UCSD-AML1 (cell line): ENCODE data around the gene STOML2.

Source experiments
- DNase-seq: peaks from one replicate; lab custom pipeline; 2025; ENCODE audit not compliant: unreplicated experiment; lab: John Stamatoyannopoulos, UW

STOML2 gene

GRCh38 chr9:35108461-35108860 lies 5.5 kb upstream of the STOML2 start:
- no peak for DNase-seq

DNA sequence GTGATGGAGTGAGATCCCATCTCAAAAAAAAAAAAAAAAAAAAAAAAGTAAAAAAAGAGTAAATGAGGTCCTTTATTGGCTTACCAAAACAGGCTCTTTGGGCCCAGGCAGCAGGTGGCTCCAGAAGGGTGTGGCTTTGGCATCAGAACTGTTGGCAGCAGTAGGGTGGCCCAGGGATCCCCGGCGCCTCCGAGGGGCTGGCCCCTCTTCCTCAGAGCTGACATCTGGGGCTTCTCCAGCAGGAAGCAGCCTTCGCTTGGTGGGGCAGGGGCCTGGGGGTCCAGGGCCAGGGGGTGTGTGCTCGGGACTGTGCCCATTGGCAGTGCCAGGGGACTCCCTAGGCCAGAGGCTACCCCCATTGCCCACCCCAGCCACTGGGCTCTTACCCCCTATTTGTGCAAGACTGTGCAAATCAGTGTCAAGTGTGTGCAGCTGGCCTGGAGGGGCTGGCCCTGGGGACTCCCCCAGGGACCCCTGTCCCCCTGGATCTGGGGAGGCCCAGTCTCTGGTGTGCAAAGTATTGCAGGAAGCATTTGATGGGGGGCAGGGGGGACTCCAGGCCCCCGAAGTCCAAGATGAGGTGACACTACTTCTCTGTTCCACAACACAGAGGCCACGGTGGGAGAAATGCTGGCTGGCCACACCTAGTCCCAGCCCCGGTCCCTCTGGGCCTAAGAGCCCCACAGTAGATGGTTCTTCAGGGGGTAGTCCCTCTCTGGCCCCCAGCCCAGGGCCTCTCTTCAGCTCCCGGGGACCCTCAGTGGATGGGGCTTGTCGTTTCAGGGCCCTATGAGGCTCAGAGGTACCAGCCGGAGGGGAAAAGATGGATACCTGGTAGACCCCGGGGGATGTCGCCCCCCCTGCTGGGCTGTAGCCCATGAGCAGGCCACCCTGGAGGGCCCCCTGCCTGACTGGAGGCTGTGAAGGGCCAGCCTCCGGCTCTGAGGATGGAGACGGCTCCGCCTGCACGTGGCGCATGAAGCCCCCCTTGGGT lies 4.7 kb upstream of the STOML2 start:
- no peak for DNase-seq

- no peak for DNase-seq
Measured at GRCh38 chr9:35106343-35106730, 3.4 kb upstream of the STOML2 start.

GRCh38 chr9:35105571-35106342 lies 2.8 kb upstream of the STOML2 start:
- no peak for DNase-seq

DNA sequence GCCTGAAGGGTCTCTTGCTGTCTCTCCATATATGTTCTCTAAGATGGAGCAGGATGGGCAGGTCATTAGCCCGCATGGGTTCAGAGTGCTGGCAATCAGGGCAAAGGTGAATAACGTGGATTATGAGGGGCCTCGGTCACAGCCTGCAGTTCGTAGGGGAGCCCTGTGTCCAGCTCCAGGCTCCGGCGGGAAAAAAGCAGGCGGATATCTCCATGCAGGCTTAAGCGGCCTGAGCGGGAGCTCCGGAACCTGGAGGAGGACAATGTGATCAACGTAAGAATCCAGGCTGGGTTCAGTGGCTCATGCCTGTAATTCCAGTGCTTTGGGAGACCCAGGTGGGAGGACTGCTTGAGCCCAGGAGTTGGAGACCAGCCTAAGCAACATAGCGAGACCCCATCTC lies 2.2 kb upstream of the STOML2 start:
- no peak for DNase-seq

DNA sequence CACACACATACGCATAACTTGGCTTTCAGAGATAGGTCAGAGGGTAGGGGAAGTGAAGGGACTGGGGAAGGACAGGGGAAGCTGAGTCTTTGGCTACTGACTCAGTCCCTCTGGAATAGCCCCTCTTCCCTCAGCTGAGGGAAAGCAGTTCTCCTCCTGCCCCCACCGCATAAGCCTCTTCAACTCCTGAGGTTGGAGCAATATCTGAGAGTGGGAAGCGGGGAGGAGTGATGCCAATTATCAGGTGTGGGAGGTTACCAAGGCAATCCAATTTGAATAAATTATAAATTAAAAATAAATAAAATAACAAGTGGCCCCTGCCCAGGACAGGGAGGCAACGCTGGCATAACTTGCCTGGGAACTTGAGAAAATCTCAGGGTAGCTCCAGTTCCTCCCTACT lies 1.7 kb upstream of the STOML2 start:
- no peak for DNase-seq

DNA sequence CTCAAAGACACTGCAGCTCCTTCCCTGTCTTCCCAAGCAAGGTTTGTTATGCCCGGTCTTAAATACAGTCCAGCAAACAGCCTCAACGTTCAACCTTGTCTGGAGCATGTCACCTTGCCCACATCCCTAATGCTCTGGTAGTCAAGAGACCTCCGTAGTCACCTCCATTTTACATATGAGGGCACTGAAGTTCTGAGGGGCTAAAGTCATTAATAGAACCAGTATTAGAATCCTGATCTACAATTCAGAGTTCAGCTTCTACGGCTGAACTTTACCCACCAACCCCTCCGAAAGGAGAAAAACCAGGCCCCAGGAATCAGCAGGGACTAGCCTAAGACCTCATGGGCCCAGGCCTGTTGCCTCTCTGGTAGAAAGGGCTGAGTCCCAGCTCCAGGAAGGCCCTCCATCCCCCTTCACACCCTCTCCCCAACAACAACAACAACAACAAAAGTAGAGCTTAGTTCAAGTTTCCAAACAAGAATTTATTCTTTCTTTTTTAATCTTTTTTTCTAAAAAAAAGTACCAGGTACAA lies 795 bp upstream of the STOML2 start:
- no peak for DNase-seq

DNA sequence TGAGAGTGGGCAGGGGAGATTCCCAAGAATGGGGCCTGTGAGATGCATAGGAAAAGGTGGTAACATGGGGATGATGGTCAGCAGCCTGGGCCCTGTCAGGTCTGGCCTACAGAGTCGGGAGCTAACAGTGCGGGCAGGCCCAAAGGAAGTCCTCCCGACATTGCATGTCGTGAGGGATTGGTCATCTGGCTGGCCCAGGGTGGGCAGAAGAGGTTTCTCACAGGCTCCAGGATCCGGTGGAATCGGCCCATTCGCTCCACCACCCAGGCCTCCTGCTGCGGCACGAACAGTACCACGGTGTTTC lies 514 bp downstream of the STOML2 start:
- no peak for DNase-seq

- no peak for DNase-seq
Measured at GRCh38 chr9:35097573-35097972, 5.4 kb downstream of the STOML2 start.

DNA sequence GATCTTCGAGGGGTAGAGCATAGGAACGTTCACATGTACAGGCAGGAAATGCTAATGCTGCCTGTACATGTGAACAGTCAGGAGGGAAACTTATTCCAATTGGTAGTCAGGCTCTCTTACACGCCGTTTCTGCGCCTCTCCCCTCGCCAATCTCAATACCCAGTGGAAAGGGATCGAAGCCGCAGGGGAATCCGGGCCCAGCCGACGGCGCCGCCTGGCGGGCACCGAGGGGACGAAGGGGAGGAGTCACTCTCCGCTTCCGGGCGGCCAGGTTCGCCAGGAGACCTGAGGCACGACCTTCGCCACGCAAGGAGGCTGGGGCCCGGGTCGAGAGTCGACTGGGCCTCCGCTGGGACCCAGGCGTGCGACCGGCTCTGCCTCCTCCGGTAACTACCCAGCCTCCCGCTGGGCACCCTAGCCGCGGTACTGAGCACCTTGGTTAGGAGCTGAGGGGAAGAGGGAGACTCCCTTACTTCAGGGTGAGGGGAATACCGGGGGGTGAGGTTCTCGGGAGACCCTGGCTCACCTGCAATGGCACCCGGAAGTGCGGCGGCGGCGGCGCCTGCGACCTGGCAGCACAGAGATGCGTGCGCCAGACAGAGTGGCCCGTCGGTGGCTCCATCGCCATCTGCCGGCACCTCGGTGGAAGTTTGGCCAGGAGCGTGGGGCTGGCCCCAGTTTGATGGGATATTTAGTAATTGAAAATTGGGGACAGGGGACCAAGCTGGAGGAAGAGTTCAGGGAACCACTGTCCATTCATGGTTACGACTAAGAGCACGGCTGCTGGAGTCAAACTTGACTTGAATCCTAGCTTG lies 6.7 kb downstream of the STOML2 start, which contains the start of gene PIGO:
TSS of gene PIGO (minus strand) at position 557 of the 815 bp plus-strand sequence. CDS start 1,026 bp downstream, outside the sequence.
- DNase-seq = peak; percentile 89

DNA sequence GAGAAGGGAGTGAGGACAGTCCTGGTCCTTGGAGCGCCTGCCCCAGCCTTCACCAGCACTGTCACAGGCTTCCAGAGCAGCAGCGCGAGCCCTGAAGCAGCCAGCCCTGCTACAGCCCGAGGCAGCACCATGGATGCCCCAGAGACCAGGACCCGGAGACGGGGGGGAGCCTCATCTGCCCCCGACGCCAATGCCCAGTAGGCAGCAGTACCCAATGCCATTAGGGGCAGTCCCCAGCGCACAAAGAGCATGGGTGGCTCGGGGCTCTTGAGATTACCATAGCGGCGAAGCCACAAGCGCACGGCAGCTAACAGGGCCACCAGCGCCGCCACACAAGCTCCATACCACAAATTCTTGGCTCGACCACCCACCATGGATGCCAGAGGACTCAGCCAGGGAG lies 11.4 kb downstream of the STOML2 start:
- DNase-seq = no peak

- no peak for DNase-seq
Measured at GRCh38 chr9:35089434-35089833, 13.5 kb downstream of the STOML2 start.

DNA sequence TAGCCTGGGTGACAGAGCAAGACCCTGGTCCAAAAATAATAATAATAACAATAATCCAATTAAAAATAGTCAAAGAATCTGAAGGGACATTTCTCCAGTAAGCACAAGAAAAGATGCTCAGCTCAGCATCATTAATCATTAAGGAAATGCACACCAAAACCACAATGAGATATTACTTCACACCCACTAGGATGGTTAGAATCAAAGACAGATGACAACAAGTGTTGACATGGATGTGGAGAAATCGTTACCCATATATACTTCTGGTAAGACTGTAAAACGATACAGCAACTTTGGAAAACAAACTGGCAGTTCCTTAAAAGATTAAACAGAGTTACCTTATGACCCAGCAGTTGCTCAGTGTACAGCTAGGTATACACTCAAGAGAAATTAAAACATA lies 17.9 kb downstream of the STOML2 start:
- DNase-seq = no peak

DNA sequence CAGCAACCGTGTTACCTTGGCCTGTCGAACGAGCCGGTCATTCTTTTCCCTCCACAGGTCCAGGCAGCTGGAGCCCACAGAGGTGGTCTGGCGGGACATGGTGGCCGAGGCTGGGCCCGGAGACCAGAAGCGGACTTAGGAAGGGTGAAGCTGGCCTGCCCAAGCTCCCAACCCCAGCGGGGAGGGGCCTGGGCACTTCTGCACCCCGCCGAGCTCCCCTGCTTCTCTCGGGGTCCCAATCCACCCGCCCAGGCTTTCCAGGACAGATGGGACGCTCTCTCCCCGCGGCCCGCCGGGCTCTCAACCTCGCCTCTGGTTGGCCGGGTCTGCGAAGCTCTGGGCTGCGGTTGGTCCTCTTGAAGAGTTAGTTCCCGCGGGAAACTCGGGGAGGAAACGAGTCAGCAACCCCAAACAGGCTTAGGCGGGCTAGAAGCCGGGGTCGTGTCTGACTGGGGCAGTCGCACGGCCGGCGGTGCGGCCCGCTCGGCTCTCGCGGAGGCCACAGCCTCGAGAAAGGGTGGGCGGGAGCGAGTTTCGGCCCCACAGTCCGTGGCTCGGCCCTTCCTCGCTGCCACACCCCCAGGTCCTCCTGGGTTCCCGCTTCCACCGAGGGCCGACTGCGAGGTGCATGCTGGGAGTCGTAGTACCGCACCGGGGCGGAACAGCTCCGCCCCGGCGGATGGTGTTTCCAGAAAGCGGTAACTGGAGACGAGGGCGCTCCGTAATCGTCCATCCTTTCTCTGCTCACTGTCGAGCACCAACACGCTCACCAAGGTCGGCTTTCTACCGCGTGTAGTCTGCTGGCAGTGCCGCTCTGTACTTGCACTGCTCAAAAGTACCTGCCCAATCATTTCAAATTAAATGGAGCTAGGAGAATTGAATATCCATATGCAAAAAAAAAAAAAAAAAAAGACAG lies 23.2 kb downstream of the STOML2 start, which contains the start of gene FANCG:
TSS of gene FANCG (minus strand) at position 517 of the 916 bp plus-strand sequence. CDS start at position 99, 418 bp downstream.
- peak; percentile 91 for DNase-seq

DNA sequence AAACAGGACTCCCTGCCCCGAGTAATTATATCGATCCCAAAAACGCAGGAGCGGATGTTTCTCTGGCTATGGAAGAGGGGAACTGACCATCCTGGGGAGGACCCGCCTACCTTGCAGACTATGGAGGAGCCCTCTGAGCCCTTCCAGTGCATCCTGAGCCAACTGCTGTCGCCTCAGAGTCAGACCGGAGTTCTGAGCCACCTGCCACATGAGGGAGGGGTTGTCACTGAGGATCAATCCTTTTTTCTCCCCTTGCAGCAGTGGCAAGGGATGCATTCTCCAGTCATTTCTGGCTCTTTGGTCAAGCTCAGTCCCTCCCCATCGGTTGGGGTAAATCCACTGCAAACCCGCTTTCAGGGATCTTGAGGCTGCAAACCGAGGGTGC lies 23.9 kb downstream of the STOML2 start:
- no peak for DNase-seq

GRCh38 chr9:35078066-35078465 lies 24.9 kb downstream of the STOML2 start:
- DNase-seq = no peak

GRCh38 chr9:35076848-35077247 lies 26.1 kb downstream of the STOML2 start:
- no peak for DNase-seq

GRCh38 chr9:35075358-35075757 lies 27.6 kb downstream of the STOML2 start:
- DNase-seq = no peak

GRCh38 chr9:35074791-35075190 lies 28.1 kb downstream of the STOML2 start:
- no peak for DNase-seq

DNA sequence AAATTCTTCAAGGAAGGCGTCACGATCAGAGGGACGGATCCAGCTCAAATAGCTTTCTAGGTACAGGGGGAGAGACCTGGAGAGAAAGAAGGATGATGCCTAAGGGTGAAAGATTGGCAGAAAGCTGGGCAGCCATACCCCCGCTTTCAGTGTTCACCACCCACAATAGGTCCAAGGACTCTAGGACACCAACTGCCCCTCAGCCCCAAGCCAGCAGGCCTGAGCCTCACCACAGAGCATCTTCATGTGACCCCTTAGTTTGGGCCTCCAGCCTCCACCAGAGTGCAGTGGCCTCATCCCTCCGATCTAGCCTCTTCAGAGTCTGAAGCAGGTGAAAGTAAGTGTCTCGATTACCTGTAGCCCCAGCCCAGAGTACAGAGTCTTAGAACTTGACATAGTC lies 28.8 kb downstream of the STOML2 start:
- no peak for DNase-seq
